Activated T-cell treated with anti-CD3 and anti-CD28 coated beads, Interleukin-2, amount 50 U/mL, for 48 hours (primary cell): Measurements from ENCODE around the gene C1orf21.

ENCODE experiments used
- DNase-seq, 2 experiments: peaks; one replicate each; pipeline ENCODE4 v3.0.0-alpha.2; 2020

Gene C1orf21

GRCh38 chr1:184567009-184567408 is 180.2 kb downstream of the C1orf21 start:
- DNase-seq, result no peak

DNA sequence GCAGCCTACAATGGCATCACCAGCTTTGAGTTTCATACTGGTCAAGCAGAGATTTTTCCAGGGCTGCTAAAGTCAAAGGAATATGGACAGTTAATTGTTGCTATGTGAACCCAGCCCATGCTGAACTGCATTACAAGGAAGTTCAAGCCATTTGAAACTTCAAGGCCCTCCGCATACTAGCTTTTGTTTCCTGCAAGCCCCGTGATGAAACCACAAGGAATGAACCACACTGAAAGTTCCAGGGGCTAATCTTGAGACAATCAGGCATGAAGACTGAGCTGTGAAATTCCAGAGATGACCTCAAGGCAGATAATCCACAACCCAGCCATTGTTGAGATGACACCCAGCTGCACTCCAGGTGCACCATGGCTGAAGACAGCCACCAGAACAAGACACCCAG is 180.8 kb downstream of the C1orf21 start:
- no peak for DNase-seq

- no peak for DNase-seq
Observed at GRCh38 chr1:184568148-184568547, 181.3 kb downstream of the C1orf21 start.

GRCh38 chr1:184569106-184569505 is 182.3 kb downstream of the C1orf21 start:
- no peak for DNase-seq

DNA sequence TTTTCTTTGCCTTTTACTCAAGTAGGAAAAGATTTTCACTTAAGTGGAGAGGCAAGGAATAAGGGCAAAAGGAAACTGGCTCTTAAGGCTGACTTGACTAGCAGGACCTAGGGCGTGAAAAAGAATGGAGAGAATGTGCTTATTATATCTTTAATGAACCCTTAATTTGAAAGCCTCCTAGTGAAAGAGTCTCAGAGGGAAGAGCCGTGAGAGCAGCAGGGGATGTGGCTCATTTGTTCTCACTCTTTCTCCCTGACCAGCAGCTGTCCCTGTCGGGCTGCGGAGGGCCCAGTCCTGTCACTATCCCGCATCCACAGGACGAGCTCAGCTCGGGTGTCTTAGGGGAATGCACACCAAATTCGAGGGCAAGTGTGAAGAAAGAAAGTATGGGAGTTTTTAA is 187.8 kb downstream of the C1orf21 start:
- DNase-seq, result no peak

- no peak for DNase-seq
Observed at GRCh38 chr1:184576822-184577221, 190.0 kb downstream of the C1orf21 start.

- DNase-seq, result no peak
Observed at GRCh38 chr1:184577319-184577718, 190.5 kb downstream of the C1orf21 start.

- no peak for DNase-seq
Observed at GRCh38 chr1:184582411-184582810, 195.6 kb downstream of the C1orf21 start.

GRCh38 chr1:184583849-184584248 is 197.0 kb downstream of the C1orf21 start:
- DNase-seq, result no peak

GRCh38 chr1:184588701-184589100 is 201.9 kb downstream of the C1orf21 start:
- DNase-seq, result no peak

DNA sequence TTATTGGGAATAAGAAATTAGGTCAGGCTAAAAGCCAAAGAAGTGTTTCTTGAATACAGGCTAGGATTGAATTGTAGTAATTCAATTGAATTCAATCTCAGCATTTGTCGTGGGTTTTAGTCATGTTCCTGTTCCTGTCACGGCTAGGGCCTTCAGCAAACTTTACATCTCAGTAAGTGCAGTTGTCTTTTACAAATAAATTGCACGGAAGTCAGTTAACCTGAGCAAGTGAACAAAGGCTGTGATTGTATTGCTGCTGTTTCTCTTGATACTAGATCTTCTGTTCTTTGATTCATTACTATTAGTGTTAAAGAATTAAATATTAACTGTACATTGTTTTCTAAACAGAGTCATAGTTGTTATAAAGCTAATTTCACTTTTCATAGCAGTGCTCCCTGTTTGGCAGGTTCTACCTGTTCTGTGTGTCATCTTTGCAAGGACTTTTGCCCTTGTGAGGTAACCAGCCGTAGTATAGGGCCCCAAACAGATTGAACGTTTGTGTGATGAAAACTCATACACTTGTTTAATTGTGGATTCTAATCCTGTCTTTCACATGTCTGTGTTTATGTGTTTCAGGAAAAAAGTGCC is 203.4 kb downstream of the C1orf21 start:
- no peak for DNase-seq

DNA sequence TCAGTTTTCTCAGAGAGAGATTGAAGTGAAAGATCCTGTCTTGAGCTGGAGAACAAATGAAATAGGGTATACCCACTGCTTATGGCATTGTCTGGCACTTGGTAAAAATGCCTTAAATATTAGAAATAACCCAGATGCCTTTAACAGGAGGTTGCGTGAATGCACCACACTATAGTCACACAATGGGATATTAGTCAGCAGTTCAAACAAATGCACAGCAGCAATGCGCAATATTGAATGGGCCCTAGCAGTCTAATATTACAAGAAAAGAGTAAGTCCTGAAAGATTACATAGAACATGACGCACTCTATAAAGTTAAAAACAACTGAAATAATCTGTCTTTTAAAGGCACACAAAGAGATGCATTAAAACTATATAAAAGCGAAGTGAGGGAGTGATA is 206.8 kb downstream of the C1orf21 start:
- DNase-seq, result no peak

GRCh38 chr1:184595596-184595995 is 208.8 kb downstream of the C1orf21 start:
- no peak for DNase-seq

- no peak for DNase-seq
Observed at GRCh38 chr1:184596950-184597645, 210.3 kb downstream of the C1orf21 start.

GRCh38 chr1:184597650-184598357 is 211.0 kb downstream of the C1orf21 start:
- DNase-seq, result no peak

DNA sequence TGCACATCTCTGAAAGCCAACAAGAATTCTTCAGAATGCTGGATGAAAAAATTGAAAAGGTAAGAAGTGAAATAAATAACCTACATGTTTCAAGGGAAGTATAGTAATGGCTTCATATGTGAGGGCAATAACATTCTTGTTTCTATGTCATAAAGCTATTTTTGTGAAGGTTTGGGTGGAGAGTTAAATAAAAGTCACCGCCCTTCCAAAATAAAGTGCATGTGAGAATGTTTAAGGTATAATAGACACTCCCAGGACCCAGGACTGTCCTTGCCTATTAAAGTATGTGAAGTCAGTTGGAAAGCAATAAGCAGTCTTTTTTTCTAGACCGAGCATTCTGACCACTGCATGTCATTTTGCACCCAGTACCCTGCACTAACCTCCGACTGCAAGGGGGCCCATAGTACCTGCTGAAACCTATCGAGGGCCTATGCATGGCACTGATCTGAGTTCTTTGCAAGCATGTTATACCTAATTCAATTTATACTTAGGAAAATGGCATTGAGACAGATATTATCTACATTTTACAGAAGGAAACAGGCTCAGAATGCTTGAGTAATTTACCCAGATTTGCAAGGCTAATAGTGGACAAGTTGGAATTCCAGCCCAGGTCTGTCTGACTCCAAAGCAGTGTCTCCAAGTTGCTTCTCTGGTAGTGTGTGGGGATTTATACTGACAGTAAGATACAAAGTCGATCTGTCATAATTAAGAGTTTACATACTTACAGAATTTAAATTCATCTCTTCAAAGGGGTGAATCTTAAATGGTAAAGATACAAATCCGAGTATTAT is 211.8 kb downstream of the C1orf21 start:
- DNase-seq, result no peak

DNA sequence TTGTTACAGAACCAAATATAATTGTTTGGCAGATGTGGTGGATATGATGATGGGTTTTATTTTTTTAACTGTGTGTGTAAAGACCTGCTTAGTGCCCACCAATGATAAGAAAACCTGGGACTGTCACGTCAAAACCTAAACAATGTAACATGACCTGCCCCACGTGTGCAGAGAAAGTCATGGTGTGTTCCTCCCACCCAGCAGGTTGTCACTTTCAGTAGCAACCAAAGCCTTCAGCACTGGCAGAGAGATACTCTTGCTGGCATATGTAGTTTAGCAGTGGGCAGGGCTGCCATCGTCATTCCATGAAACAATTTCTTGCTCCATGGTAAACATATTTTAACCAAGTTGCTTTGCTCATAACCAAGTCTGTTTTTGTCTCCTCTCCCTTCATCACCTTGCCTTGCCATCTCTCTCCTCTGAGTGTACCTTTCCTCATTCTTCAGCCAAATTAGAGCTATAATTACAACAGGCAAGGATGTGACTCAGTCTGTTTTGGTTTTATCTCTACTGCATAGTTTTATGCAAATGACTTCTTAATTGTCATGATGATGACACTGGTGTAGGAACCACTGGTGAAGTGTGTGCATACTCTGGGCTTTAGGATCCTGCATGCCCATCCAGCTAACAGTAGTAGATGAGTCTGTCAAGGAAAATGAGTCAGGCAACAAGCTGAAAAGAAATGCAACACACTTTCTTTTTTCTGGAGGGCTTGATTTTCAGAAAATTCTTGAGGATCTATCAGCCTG is 217.5 kb downstream of the C1orf21 start:
- DNase-seq, result no peak

GRCh38 chr1:184605941-184606340 is 219.1 kb downstream of the C1orf21 start:
- DNase-seq, result no peak

DNA sequence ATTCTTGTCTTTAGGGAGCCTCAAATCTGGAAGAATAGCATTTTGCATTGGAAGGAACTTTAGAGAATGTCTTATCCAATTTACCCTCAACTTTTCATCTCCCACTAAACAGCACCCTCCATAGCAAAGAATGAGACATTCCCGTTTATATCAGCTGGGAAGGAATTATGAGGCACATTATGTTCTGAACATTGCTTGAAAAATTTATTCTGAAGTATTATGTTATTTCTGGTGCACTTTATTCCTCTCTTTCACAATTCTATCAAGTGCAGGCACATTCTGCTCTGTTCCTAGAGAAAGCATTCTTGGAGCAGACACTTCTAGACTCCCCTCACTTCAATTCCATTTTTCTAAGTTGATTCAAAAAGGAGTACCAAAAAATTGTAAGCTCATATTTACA is 220.0 kb downstream of the C1orf21 start:
- DNase-seq, result no peak

DNA sequence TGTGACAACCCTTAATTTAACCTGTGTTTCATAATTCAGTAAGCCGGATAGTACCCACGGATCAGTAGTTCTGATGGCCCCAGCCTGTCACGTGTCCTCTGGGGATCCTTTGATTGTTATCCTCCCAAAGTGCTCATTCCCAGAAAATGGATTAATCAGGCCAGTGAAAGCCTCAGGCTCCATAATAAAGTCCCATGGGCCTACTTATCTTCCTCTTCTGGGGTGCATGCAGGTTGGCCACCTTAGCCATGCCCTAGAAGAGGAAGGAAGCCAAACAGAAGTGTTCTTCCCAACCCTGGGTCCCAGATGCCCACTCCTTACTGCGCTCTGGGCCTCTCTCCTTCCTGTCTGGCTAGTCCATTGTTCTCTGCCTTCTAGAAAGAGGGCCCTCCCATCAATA is 221.8 kb downstream of the C1orf21 start:
- DNase-seq, result no peak

DNA sequence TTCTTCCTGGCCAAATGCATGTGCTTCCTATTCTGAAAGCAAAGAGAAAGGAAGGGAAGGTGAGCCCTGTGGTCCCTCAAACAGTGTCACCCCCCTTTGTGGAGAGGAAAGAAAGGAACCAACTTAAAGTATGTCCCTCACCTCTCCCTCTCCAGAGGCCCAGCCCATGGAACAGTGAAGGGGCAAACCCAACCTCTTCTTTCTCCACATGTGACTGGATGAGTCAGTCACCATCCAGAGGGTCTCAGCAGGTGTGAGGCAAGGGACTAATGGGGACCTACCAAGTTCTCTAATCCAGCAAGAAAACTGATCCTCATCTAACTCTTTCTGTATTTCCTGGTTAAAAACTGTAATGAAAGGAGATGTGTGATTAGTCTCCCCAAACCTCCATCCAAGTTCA is 222.2 kb downstream of the C1orf21 start:
- no peak for DNase-seq

DNA sequence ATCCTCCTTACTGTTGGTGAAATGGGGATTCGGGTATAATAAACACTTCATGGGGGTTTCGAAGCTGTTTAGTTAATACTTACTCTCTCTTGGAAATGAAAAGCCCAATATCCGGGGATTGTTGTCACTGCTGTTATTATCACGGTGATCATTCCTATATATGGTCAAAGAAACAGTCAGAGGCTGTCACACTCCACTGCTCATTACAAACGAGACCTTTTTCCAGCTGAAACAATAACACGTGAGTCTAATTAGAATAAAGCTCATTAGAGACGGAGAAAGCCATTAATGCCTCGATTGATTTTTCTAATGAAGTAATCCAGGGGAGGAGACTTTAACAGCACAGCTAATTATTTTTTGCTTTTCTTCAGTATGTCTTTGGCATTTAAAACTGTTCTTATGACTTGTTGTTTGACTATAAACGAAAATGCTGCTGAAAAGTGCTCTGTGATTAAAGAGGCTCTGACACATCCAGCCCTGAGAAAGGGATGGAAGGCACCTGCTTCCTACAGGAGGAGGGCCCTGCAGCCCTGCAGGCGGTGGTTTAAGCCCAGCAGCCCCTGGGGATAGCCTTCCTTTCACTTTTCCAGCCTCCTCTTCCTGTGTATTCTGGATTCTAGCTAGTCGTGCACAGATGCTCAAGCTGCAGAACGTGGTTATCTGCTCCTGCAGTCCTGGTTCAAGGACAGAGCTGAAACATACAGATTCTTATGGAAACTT is 224.2 kb downstream of the C1orf21 start:
- no peak for DNase-seq
